ENCODE results near the gene MXRA7. TPM values are rescaled to one million over a fixed set of nuclear protein-coding genes. Genes with fewer than 3 reads are reported as not detected.

MXRA7 gene
- total RNA-seq, 4 donors from 2014 or later = 124 to 230 (median 197) TPM

DNA sequence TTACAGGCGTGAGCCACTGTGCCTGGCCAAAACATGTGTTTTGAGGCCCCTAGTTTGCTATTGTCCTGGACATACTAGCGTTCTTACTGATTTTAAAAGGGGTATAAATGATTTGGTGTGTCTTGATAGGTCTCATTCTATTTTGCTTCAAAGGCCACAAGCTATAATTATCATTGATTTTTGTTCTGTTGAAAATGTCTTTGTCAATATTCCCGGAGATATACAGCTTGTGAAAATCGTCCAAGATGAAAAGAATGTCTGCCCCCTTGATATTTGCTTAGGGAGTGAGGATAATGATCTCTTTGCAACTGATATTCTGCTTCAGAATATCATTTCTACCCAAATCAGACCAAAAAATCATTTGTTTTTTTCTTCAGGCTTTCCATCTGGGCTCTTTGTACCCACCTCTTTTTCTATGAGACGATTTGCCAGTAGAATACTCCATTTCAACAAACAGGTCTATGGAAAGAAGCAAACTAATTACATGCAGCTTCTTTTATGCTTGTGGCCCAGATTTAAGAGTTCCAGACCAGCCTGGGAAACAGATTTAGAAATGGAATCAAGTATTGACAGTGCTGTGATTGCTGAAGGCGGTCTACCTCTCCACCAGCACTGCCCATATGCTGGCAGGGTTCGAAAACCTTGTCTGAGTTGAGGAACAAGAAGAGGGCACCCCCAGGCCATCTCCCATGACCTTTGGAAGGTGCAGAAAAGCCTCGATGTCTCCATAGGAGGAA is 53.1 kb downstream of the MXRA7 start:
- 73 to 80% methylated on average over 8 of the region's 8 CpGs for WGBS, 2 donors

DNA sequence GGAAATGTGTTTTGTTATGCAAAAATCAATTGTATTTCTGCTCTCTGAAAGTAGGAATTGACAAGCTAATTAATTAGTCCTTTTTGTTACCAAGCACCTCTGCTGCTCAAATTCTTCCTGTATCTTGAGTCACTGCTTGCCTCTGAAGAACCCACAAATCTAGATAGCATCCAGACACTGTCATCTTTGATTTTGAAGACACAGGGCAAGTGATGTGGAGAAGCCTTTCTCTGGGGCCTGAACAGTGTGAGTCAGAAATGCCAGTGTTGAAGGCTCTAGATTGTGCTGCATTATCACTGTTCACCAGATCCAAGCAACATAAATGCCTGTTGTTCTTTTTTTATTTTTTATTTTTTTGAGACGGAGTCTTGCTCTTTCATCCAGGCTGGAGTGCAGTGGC is 56.4 kb downstream of the MXRA7 start:
- 47 to 55% methylated on average over 1 of the region's 1 CpG for WGBS, 2 donors
- H3K4me1 ChIP-seq = no peaks in the 10 kb centered on the region
- H3K9me3 ChIP-seq = no peaks in the 10 kb centered on the region
- DNase-seq (ENCODE audit: low spot score in 2 of 2) = no peak
- H3K4me3 ChIP-seq = no peak overlapping the region
- TF ChIP-seq EP300 (IDR thresholded peaks at IDR 0.05) (no peak), POLR2A (IDR thresholded peaks at IDR 0.05) (no peak)
- TF ChIP-seq, protein P1, sequence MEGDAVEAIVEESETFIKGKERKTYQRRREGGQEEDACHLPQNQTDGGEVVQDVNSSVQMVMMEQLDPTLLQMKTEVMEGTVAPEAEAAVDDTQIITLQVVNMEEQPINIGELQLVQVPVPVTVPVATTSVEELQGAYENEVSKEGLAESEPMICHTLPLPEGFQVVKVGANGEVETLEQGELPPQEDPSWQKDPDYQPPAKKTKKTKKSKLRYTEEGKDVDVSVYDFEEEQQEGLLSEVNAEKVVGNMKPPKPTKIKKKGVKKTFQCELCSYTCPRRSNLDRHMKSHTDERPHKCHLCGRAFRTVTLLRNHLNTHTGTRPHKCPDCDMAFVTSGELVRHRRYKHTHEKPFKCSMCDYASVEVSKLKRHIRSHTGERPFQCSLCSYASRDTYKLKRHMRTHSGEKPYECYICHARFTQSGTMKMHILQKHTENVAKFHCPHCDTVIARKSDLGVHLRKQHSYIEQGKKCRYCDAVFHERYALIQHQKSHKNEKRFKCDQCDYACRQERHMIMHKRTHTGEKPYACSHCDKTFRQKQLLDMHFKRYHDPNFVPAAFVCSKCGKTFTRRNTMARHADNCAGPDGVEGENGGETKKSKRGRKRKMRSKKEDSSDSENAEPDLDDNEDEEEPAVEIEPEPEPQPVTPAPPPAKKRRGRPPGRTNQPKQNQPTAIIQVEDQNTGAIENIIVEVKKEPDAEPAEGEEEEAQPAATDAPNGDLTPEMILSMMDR (IDR thresholded peaks at IDR 0.05) = no peak
- H3K36me3 ChIP-seq = no peaks in the 10 kb centered on the region
- H3K27ac ChIP-seq = no peak overlapping the region
- H3K27me3 ChIP-seq = no peaks in the 10 kb centered on the region

More for the DNA sequence above, 53.1 kb downstream of the MXRA7 start:
- H3K4me3 ChIP-seq = no peak overlapping the region
- TF ChIP-seq, protein P1 (IDR thresholded peaks at IDR 0.05) = no peak
- TF ChIP-seq EP300 (IDR thresholded peaks at IDR 0.05) (no peak), POLR2A (IDR thresholded peaks at IDR 0.05) (no peak)
- DNase-seq (ENCODE audit: low spot score in 2 of 2) = no peak
- H3K36me3 ChIP-seq = no peaks in the 10 kb centered on the region
- H3K27ac ChIP-seq = no peak overlapping the region
- H3K27me3 ChIP-seq = no peaks in the 10 kb centered on the region
- no peaks in the 10 kb centered on the region for H3K9me3 ChIP-seq
- no peaks in the 10 kb centered on the region for H3K4me1 ChIP-seq

DNA sequence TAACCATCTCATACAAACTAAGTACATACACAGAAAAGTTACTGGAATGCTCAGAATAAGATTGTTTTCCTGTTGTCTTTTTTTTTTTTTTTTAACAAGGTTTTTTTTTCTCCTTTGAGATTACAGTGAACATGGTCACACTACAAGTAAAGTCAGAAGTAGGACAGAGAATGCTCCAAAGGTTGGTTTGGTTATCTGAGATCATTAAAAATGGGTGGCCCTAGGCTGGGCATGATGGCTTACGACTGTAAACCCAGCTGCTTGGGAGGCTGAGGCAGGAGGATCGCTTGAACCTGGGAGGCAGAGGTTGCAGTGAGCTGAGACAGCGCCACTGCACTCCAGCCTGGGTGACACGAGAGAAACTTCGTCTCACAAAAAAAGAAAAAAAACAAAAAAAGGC is 60.3 kb downstream of the MXRA7 start:
- H3K27ac ChIP-seq = no peak overlapping the region
- no peak for DNase-seq (ENCODE audit: low spot score in 2 of 2)
- H3K4me3 ChIP-seq = no peak overlapping the region
- TF ChIP-seq EP300 (IDR thresholded peaks at IDR 0.05) = no peak
- TF ChIP-seq, protein P1 (IDR thresholded peaks at IDR 0.05) = no peak
- no peak for TF ChIP-seq POLR2A (IDR thresholded peaks at IDR 0.05)
- no peaks in the 10 kb centered on the region for H3K36me3 ChIP-seq
- no peaks in the 10 kb centered on the region for H3K27me3 ChIP-seq
- no peaks in the 10 kb centered on the region for H3K4me1 ChIP-seq
- no peaks in the 10 kb centered on the region for H3K9me3 ChIP-seq
- 79 to 86% methylated on average over 5 of the region's 5 CpGs for WGBS, 2 donors

DNA sequence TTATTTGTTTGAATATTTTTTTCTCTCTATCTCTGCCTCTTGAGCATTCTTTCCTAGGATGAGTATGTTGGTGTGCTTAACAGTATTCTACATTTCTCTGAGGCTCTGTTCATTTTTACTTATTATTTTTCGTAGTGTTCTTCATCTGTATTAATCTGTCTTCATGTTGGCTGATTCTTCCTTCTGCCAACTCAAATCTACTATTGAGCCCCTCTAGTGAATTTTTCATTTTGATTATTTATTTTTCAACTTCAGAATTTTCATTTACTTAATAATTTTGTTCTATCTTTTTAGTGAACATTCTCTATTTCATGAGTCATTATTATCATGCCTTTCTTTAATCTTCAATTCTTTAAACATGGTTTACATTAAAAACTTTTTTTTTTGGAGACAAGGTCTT is 64.1 kb downstream of the MXRA7 start:
- no peak overlapping the region for H3K27ac ChIP-seq
- WGBS, 2 donors = 80 to 89% methylated on average over 1 of the region's 1 CpG

DNA sequence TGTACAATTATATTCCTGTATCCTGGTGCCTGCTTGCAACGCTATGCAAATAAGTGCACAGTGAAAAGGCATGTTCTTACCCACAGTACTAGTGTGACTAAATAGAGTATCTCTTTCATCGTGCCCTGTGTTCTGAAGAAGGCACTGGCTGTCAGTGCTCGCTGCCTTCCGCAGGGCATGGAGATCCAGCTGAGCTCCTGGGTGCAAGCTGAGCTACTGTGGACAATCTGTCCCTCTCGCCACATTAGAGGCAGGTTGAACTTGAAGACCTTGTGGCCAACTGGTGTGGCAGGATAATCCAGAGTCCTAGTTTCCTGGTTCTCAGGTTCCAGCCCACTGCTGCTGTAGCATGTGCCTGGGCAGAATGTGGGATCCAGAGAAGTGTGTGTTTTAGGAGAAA is 65.3 kb downstream of the MXRA7 start:
- no peak for DNase-seq (ENCODE audit: low spot score in 2 of 2)
- TF ChIP-seq, protein P1 (IDR thresholded peaks at IDR 0.05) = no peak
- TF ChIP-seq EP300 (IDR thresholded peaks at IDR 0.05) = no peak
- TF ChIP-seq POLR2A (IDR thresholded peaks at IDR 0.05) = no peak
- H3K36me3 ChIP-seq = no peaks in the 10 kb centered on the region
- H3K4me1 ChIP-seq = no peaks in the 10 kb centered on the region
- no peak overlapping the region for H3K27ac ChIP-seq
- H3K4me3 ChIP-seq = no peak overlapping the region
- WGBS, 2 donors = 86 to 93% methylated on average over 5 of the region's 5 CpGs
- H3K27me3 ChIP-seq = no peaks in the 10 kb centered on the region
- H3K9me3 ChIP-seq = no peaks in the 10 kb centered on the region

More for the DNA sequence above, 64.1 kb downstream of the MXRA7 start:
- H3K4me3 ChIP-seq = no peak overlapping the region
- DNase-seq (ENCODE audit: low spot score in 2 of 2) = no peak
- no peaks in the 10 kb centered on the region for H3K4me1 ChIP-seq
- no peaks in the 10 kb centered on the region for H3K9me3 ChIP-seq
- no peak for TF ChIP-seq EP300 (IDR thresholded peaks at IDR 0.05)
- no peak for TF ChIP-seq POLR2A (IDR thresholded peaks at IDR 0.05)
- TF ChIP-seq, protein P1 (IDR thresholded peaks at IDR 0.05) = no peak
- H3K36me3 ChIP-seq = no peaks in the 10 kb centered on the region
- no peaks in the 10 kb centered on the region for H3K27me3 ChIP-seq
